ENCODE results near the gene HSPBP1. TPM values are rescaled to one million over a fixed set of nuclear protein-coding genes. Genes with fewer than 3 reads are reported as not detected.

HSPBP1 gene
- total RNA-seq, 1 donor from 2014 or later: 15.0 TPM

DNA sequence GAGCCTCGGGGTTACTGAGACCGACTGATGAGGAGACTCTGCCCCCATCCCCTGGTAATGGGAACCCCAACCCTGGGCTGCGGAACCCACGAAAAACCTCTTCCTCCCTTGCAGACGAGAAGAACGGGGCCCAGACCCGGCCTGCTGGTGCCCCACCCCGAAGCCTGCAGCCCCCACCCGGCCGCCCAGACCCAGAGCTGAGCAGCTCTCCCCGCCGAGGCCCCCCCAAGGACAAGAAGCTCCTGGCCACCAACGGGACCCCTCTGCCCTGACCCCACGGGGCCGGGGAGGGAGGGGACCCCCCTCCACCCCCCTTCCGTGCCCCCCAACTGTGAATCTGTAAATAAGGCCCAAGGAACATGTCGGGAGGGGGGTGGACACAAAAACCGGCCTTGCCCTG lies 31.9 kb upstream of the HSPBP1 start:
- Mint-ChIP-seq H3K27ac (no peak overlapping the region), H3K36me3 (peaks cover 23% of the 10 kb centered on the region), H3K4me1 (peaks cover 15% of the 10 kb centered on the region), H3K27me3 (ENCODE audit: insufficient read depth, low read depth) (peaks cover 10% of the 10 kb centered on the region), H3K4me3 (no peak overlapping the region), H3K9me3 (peaks cover 2% of the 10 kb centered on the region)
- Histone ChIP-seq H3K9me3 (ENCODE audit: low read depth) (no peaks in the 10 kb centered on the region), H4K20me1 (ENCODE audit: low read depth) (no peaks in the 10 kb centered on the region), H3K4me3 (no peak overlapping the region), H3K27me3 (no peaks in the 10 kb centered on the region), H3K27ac (no peak overlapping the region), H3K4me2 (no peak overlapping the region), H3K4me1 (no peaks in the 10 kb centered on the region), H3F3A (ENCODE audit: low read depth) (peaks cover 10% of the 10 kb centered on the region), H3K79me2 (ENCODE audit: low read depth) (no peaks in the 10 kb centered on the region), H2AFZ (replicated peaks) (no peak overlapping the region), H3K36me3 (no peaks in the 10 kb centered on the region), H3K9ac (no peak overlapping the region)
- TF ChIP-seq, protein P1, sequence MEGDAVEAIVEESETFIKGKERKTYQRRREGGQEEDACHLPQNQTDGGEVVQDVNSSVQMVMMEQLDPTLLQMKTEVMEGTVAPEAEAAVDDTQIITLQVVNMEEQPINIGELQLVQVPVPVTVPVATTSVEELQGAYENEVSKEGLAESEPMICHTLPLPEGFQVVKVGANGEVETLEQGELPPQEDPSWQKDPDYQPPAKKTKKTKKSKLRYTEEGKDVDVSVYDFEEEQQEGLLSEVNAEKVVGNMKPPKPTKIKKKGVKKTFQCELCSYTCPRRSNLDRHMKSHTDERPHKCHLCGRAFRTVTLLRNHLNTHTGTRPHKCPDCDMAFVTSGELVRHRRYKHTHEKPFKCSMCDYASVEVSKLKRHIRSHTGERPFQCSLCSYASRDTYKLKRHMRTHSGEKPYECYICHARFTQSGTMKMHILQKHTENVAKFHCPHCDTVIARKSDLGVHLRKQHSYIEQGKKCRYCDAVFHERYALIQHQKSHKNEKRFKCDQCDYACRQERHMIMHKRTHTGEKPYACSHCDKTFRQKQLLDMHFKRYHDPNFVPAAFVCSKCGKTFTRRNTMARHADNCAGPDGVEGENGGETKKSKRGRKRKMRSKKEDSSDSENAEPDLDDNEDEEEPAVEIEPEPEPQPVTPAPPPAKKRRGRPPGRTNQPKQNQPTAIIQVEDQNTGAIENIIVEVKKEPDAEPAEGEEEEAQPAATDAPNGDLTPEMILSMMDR (IDR thresholded peaks at IDR 0.05): no peak
- TF ChIP-seq EZH2 (IDR thresholded peaks at IDR 0.05) (no peak), EZH2phosphoT487 (IDR thresholded peaks at IDR 0.05) (no peak)
- no peak for DNase-seq (ENCODE audit: low spot score)

DNA sequence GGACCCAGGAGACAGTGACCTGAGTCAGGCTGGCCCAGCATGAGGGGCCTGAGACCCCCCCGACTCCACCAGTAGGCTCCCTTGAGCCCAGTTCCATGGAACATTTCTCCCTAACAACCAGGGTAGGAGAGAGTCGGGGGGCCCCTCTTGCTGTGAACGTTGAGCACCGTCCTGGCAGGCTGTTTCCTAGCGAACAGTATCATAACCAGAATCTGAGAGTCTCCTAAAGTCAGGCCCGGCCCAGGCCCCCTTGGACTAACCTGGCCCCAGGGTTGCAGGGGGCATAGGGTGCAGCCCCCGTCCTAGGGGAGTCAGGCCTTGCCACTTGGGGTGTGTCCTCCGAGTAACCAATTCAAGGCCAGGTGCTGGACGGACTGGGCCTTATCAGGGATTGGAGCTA lies 31.5 kb upstream of the HSPBP1 start:
- Histone ChIP-seq H3F3A (ENCODE audit: low read depth) (peaks cover 10% of the 10 kb centered on the region), H3K36me3 (no peaks in the 10 kb centered on the region), H3K4me1 (no peaks in the 10 kb centered on the region), H3K27me3 (no peaks in the 10 kb centered on the region), H3K4me3 (no peak overlapping the region), H3K79me2 (ENCODE audit: low read depth) (no peaks in the 10 kb centered on the region), H3K4me2 (no peak overlapping the region), H3K9me3 (ENCODE audit: low read depth) (no peaks in the 10 kb centered on the region), H2AFZ (replicated peaks) (no peak overlapping the region), H3K9ac (no peak overlapping the region), H4K20me1 (ENCODE audit: low read depth) (no peaks in the 10 kb centered on the region), H3K27ac (no peak overlapping the region)
- TF ChIP-seq EZH2 (IDR thresholded peaks at IDR 0.05): no peak
- TF ChIP-seq, protein P1 (IDR thresholded peaks at IDR 0.05): no peak
- no peak for TF ChIP-seq EZH2phosphoT487 (IDR thresholded peaks at IDR 0.05)
- Mint-ChIP-seq H3K27me3 (ENCODE audit: insufficient read depth, low read depth) (peaks cover 10% of the 10 kb centered on the region), H3K36me3 (peaks cover 27% of the 10 kb centered on the region), H3K27ac (no peak overlapping the region), H3K9me3 (peaks cover 2% of the 10 kb centered on the region), H3K4me3 (no peak overlapping the region), H3K4me1 (peaks cover 15% of the 10 kb centered on the region)
- no peak for DNase-seq (ENCODE audit: low spot score)

DNA sequence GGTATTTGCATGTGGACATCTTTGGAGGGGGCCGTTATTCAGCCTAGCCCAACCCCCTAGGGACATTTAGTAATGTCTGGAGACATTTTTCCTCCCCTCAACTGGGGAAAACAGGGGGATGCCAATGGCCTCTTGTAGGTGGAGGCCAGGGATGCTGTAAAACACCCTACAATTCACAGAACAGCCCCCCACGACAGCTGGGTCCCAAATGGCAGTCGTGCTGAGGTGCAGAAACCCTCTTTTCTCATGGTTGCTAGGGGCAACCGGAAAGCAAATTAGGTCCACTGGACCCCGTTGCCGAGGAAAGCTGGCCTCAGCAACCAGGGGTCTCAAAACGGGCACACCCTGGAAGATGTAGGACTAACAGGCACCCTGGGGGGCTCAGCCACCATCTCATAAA lies 30.6 kb upstream of the HSPBP1 start:
- Mint-ChIP-seq H3K27ac (peak overlapping the region; percentile 40), H3K4me3 (peak overlapping the region; percentile 7), H3K4me1 (peaks cover 15% of the 10 kb centered on the region), H3K9me3 (peaks cover 2% of the 10 kb centered on the region), H3K27me3 (ENCODE audit: insufficient read depth, low read depth) (peaks cover 10% of the 10 kb centered on the region), H3K36me3 (peaks cover 34% of the 10 kb centered on the region)
- no peak overlapping the region for H3K4me2 ChIP-seq
- H3K36me3 ChIP-seq: no peaks in the 10 kb centered on the region
- H2AFZ ChIP-seq (replicated peaks): no peak overlapping the region
- H3K79me2 ChIP-seq (ENCODE audit: low read depth): no peaks in the 10 kb centered on the region
- H3K27me3 ChIP-seq: no peaks in the 10 kb centered on the region
- no peaks in the 10 kb centered on the region for H3K4me1 ChIP-seq
- TF ChIP-seq EZH2phosphoT487 (IDR thresholded peaks at IDR 0.05) (no peak), EZH2 (IDR thresholded peaks at IDR 0.05) (no peak)
- TF ChIP-seq, protein P1 (IDR thresholded peaks at IDR 0.05): no peak
- H3K9ac ChIP-seq: no peak overlapping the region
- H3K4me3 ChIP-seq: no peak overlapping the region
- H4K20me1 ChIP-seq (ENCODE audit: low read depth): no peaks in the 10 kb centered on the region
- peaks cover 10% of the 10 kb centered on the region for H3F3A ChIP-seq (ENCODE audit: low read depth)
- no peak overlapping the region for H3K27ac ChIP-seq
- DNase-seq (ENCODE audit: low spot score): no peak
- no peaks in the 10 kb centered on the region for H3K9me3 ChIP-seq (ENCODE audit: low read depth)

Data from neural progenitor cell (in vitro differentiated cells).